Measurements from ENCODE around the gene SLC37A4.
"Not testable (repeated sequence)": the region's sequence is repeated elsewhere in the genome, so short reads cannot be mapped to it uniquely, and the experiment has no call there.

Gene SLC37A4

GRCh38 chr11:118996926-118997626 lies 33.6 kb downstream of the SLC37A4 start:
- no peak for TF ChIP-seq POLR2A (IDR thresholded peaks at IDR 0.05; ENCODE audit: low read depth, low read length)
- DNase-seq (ENCODE audit: insufficient read length, low spot score) (no peak), FAIRE-seq (no peak)

DNA sequence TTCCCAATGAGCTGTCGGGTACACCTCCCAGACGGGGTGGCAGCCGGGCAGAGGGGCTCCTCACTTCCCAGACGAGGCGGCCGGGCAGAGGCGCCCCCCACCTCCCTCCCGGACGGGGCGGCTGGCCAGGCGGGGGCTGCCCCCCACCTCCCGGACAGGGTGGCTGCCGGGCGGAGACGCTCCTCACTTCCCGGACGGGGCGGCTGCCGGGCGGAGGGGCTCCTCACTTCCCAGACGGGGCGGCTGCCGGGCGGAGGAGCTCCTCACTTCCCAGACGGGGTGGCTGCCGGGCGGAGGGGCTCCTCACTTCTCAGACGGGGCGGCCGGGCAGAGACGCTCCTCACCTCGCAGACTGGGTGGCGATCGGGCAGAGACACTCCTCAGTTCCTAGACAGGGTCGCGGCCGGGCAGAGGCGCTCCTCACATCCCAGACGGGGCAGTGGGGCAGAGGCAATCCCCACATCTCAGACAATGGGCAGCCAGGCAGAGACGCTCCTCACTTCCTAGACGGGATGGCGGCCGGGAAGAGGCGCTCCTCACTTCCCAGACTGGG lies 39.1 kb downstream of the SLC37A4 start:
- FAIRE-seq; DNase-seq (ENCODE audit: insufficient read length, low spot score): not testable (repeated sequence)

- TF ChIP-seq POLR2A (IDR thresholded peaks at IDR 0.05; ENCODE audit: low read depth, low read length), result no peak
- no peak for FAIRE-seq
- DNase-seq (ENCODE audit: insufficient read length, low spot score), result no peak
Observed at GRCh38 chr11:118988280-118988679, 42.4 kb downstream of the SLC37A4 start.

- no peak for DNase-seq (ENCODE audit: insufficient read length, low spot score)
- TF ChIP-seq POLR2A (IDR thresholded peaks at IDR 0.05; ENCODE audit: low read depth, low read length), result no peak
- no peak for FAIRE-seq
Observed at GRCh38 chr11:118984825-118985224, 45.9 kb downstream of the SLC37A4 start.

GRCh38 chr11:118984337-118984736 lies 46.3 kb downstream of the SLC37A4 start:
- FAIRE-seq; DNase-seq (ENCODE audit: insufficient read length, low spot score): not testable (repeated sequence)

- DNase-seq (ENCODE audit: insufficient read length, low spot score) (no peak), FAIRE-seq (no peak)
- no peak for TF ChIP-seq POLR2A (IDR thresholded peaks at IDR 0.05; ENCODE audit: low read depth, low read length)
Observed at GRCh38 chr11:118980191-118980881, 50.3 kb downstream of the SLC37A4 start.

DNA sequence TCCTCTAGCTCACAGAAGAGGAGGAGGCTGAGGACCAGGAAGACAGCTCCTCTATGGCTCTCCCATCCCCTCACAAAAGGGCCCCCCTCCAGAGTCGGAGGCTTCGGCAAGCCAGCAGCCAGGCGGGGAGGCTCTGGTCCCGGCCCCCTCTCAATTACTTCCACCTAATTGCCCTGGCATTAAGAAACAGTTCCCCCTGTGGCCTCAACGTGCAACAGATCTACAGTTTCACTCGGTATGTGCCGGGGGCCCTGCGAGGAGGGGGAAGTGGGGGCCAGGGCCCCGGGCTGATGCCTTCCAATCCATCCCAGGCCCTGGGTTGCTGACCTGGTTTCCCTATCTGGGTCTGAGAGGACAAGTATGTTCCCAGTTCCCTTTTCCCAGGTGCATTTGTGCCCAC lies 51.2 kb downstream of the SLC37A4 start:
- TF ChIP-seq POLR2A (IDR thresholded peaks at IDR 0.05; ENCODE audit: low read depth, low read length), result no peak
- DNase-seq (ENCODE audit: insufficient read length, low spot score), result no peak
- FAIRE-seq, result no peak

DNA sequence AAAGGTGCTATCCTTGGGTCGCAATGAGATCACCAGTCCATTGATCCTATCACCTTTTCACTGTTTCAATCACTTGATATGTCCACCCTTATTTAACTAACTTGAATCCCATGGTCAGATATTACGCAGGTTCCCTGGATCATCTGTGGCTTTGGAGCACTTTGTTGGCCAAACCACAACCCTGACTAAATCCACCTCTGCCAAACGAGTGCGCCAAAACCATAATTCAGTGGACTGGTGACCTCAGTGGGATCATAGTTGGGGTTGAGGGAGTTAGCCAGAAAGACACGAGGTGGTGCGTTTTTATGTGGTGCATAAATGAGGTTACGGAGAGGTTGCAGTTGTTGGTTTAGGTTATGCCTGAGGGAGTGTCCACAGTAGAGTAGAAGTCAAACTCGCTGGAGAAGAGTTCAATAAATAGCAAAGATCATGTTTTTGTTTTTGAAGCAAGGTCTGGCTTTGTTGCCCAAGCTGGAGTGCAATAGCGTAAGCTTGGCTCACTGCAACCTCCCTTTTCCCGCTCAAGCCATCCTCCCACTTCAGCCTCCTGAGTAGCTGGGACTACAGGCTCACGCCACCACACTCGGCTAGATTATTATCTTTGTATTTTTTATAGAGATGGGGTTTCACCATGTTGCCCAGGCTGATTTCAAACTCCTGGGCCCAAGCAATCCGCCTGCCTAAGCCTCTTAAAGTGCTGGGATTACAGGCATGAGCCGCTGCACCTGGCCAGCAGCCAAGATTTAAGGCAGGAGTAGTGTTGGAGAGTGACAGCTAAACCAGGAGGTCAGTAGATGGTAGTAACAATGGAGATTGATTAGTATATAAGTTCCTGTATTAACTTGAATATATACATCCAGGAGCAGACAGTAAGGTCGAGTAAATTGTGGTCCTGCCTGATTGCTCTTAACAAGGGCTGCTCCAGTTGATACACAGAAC lies 54.6 kb downstream of the SLC37A4 start:
- no peak for DNase-seq (ENCODE audit: insufficient read length, low spot score)
- no peak for FAIRE-seq

More for the DNA sequence above, 54.6 kb downstream of the SLC37A4 start:
- TF ChIP-seq POLR2A (IDR thresholded peaks at IDR 0.05; ENCODE audit: low read depth, low read length), result no peak
